ENCODE data around the gene ASB8. TPM values are rescaled to one million over a fixed set of nuclear protein-coding genes. Genes with fewer than 3 reads are reported as not detected.
A peak's percentile ranks its signal among the peaks of the same experiment; 100 is the strongest.

The ASB8 gene
- polyA plus RNA-seq, 3 donors: 23.8 to 50.0 (median 38.4) TPM

DNA sequence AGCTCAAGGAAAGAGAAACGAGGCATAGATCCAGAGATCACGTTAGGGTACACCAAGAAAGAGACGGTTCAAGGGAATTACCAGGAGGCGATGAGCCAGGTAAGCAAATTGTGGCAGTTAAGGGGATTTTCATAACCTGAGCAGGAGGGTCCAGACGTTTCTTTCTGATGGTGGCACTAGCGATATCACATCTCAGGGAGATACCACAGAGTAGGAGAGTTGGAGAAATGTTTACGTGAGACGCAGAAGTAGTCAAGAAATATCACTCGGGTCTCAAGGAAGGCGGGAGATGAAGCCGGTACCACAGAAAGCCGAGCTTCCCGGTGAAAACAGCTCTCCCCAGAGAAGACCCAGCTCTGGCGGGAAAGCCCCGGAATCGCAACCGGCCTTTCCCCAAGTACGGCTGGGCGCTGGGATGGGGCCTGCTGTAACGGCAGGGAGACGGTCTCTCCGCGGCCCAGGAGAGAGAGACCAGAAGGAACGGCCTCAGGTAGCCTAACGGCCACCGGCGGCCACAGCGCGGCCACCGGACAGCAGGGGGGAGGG, 51.9 kb downstream of the ASB8 start:
- Histone ChIP-seq H3K36me3 (replicated peaks in 1 of 2; ENCODE audit: control insufficient read depth in 1 of 2, insufficient read depth in 2 of 2, low read length in 2 of 2) (no peaks in the 10 kb centered on the region), H4K20me1 (ENCODE audit: insufficient read depth, low read length) (no peaks in the 10 kb centered on the region), H3K4me1 (ENCODE audit: control insufficient read depth in 1 of 2, insufficient read depth in 2 of 2, low read length in 2 of 2) (peaks cover 16 to 19% of the 10 kb centered on the region in 2 donors), H3K4me3 (replicated peaks in 1 of 3; ENCODE audit: low read depth in 2 of 3, low read length in 3 of 3) (peak overlapping the region; percentile 65 to 88 (median 79)), H3K79me2 (ENCODE audit: insufficient read depth, low read length) (peaks cover 54% of the 10 kb centered on the region), H2AFZ (ENCODE audit: insufficient read depth, low read depth, low read length, poor library complexity, severe bottlenecking) (peak overlapping the region; percentile 94), H3K9me3 (replicated peaks in 1 of 2; ENCODE audit: control insufficient read depth in 1 of 2, insufficient read depth in 1 of 2, low read length in 2 of 2) (no peaks in the 10 kb centered on the region), H3K4me2 (replicated peaks; ENCODE audit: extremely low read depth, low read length, poor library complexity, severe bottlenecking) (peak overlapping the region; percentile 74), H3K27me3 (ENCODE audit: control insufficient read depth in 2 of 2, insufficient read depth in 2 of 2, low read length in 2 of 2) (no peaks in the 10 kb centered on the region), H3K27ac (ENCODE audit: low read depth in 1 of 2, low read length in 2 of 2) (peak overlapping the region; percentile 94 to 96), H3K9ac (ENCODE audit: insufficient read depth, low read length, poor library complexity, severe bottlenecking) (peak overlapping the region; percentile 92)
- intact Hi-C loops (cut with micrococcal nuclease): loop anchor here in 1 of 2 donors (5.0 kb wide), 1 partner anchor 52 kb away; the partner anchor contains the start of gene ASB8
- TF ChIP-seq, protein P1, sequence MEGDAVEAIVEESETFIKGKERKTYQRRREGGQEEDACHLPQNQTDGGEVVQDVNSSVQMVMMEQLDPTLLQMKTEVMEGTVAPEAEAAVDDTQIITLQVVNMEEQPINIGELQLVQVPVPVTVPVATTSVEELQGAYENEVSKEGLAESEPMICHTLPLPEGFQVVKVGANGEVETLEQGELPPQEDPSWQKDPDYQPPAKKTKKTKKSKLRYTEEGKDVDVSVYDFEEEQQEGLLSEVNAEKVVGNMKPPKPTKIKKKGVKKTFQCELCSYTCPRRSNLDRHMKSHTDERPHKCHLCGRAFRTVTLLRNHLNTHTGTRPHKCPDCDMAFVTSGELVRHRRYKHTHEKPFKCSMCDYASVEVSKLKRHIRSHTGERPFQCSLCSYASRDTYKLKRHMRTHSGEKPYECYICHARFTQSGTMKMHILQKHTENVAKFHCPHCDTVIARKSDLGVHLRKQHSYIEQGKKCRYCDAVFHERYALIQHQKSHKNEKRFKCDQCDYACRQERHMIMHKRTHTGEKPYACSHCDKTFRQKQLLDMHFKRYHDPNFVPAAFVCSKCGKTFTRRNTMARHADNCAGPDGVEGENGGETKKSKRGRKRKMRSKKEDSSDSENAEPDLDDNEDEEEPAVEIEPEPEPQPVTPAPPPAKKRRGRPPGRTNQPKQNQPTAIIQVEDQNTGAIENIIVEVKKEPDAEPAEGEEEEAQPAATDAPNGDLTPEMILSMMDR (IDR thresholded peaks at IDR 0.05): no peak
- peaks cover 21% of the 10 kb centered on the region for H3K4me1 Mint-ChIP-seq
- DNase-seq: peak in 2 of 3 donors; percentile 7 to 64
- H3K4me3 Mint-ChIP-seq: peak overlapping the region; percentile 93
- peaks cover 2 to 4% (median 3%) of the 10 kb centered on the region in 3 donors for H3K27me3 Mint-ChIP-seq (ENCODE audit: low read depth in 3 of 3)
- H3K9me3 Mint-ChIP-seq: no peaks in the 10 kb centered on the region
- WGBS (ENCODE audit: insufficient coverage): 0% methylated on average over 25 of the region's 30 CpGs
- H3K27ac Mint-ChIP-seq: peak overlapping the region; percentile 85 to 99 (median 98)
- H3K36me3 Mint-ChIP-seq: no peaks in the 10 kb centered on the region

DNA sequence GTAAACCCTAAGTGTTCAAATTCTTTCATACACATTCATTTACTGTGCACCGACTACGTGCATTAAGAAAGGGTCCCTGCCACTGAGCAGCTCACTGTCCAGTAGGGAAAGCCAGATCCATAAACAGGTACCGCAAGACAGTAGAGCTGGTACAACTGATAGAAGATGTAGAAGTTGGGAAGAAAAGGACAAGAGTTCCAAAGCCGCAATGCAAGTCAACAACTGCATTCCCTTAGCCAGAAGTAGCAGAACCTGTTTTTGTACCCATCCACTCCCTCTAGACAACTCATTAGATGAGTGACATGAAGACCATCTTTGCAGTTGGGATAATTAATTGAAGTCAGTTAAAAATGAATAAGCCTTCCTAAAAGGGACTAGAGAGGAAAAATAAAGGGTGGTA, 52.8 kb downstream of the ASB8 start:
- H3K27ac Mint-ChIP-seq: no peak overlapping the region
- H3K79me2 ChIP-seq (ENCODE audit: insufficient read depth, low read length): peaks cover 60% of the 10 kb centered on the region
- peaks cover 16 to 19% of the 10 kb centered on the region in 2 donors for H3K4me1 ChIP-seq (ENCODE audit: control insufficient read depth in 1 of 2, insufficient read depth in 2 of 2, low read length in 2 of 2)
- peaks cover 21% of the 10 kb centered on the region for H3K4me1 Mint-ChIP-seq
- no peak overlapping the region for H3K4me3 Mint-ChIP-seq
- no peak overlapping the region for H3K9ac ChIP-seq (ENCODE audit: insufficient read depth, low read length, poor library complexity, severe bottlenecking)
- H3K36me3 Mint-ChIP-seq: peaks cover 0 to 2% of the 10 kb centered on the region in 2 donors
- H4K20me1 ChIP-seq (ENCODE audit: insufficient read depth, low read length): no peaks in the 10 kb centered on the region
- peaks cover 0 to 5% of the 10 kb centered on the region in 2 donors for H3K36me3 ChIP-seq (replicated peaks in 1 of 2; ENCODE audit: control insufficient read depth in 1 of 2, insufficient read depth in 2 of 2, low read length in 2 of 2)
- H3K9me3 ChIP-seq (replicated peaks in 1 of 2; ENCODE audit: control insufficient read depth in 1 of 2, insufficient read depth in 1 of 2, low read length in 2 of 2): no peaks in the 10 kb centered on the region
- TF ChIP-seq, protein P1 (IDR thresholded peaks at IDR 0.05): no peak
- no peak for DNase-seq
- intact Hi-C loops (cut with micrococcal nuclease): no loop called here
- no peak overlapping the region for H3K27ac ChIP-seq (ENCODE audit: low read depth in 1 of 2, low read length in 2 of 2)
- H3K27me3 Mint-ChIP-seq (ENCODE audit: low read depth in 3 of 3): peaks cover under 1 to 4% (median 2%) of the 10 kb centered on the region in 3 donors
- 80% methylated on average over 1 of the region's 4 CpGs for WGBS (ENCODE audit: insufficient coverage)
- peak overlapping the region in 1 of 3 experiments; percentile 88 for H3K4me3 ChIP-seq (replicated peaks in 1 of 3; ENCODE audit: low read depth in 2 of 3, low read length in 3 of 3)
- no peaks in the 10 kb centered on the region for H3K27me3 ChIP-seq (ENCODE audit: control insufficient read depth in 2 of 2, insufficient read depth in 2 of 2, low read length in 2 of 2)
- peak overlapping the region; percentile 74 for H3K4me2 ChIP-seq (replicated peaks; ENCODE audit: extremely low read depth, low read length, poor library complexity, severe bottlenecking)
- no peak overlapping the region for H2AFZ ChIP-seq (ENCODE audit: insufficient read depth, low read depth, low read length, poor library complexity, severe bottlenecking)
- H3K9me3 Mint-ChIP-seq: no peaks in the 10 kb centered on the region

Small RNAs within 50 kb of the gene (small RNA-seq; reads per million reads assigned to genes)
- gene MIR6505 (ENCODE audit: insufficient read length, low read depth): not detected

Other genes with a start within 250 kb of the ASB8 start
- 1 to 10 TPM; 8.7 to 9.7 (median 9.0) TPM for gene TMEM106C, start 193.9 kb downstream of the ASB8 start, polyA plus RNA-seq
- gene COL2A1, start 153.0 kb downstream of the ASB8 start, polyA plus RNA-seq: not detected
- 1 to 10 TPM; 5.2 to 8.0 (median 6.0) TPM for gene SENP1, start 51.4 kb downstream of the ASB8 start, polyA plus RNA-seq
- 1 to 10 TPM; 2.8 to 8.4 (median 3.0) TPM for gene PFKM, start 38.2 kb downstream of the ASB8 start, polyA plus RNA-seq
- under 1 TPM in 1 of 3 donors, not detected in 2; 0.03 TPM for gene CCDC184, start 26.1 kb upstream of the ASB8 start, polyA plus RNA-seq
- not detected for gene OR10AD1, start 45.8 kb upstream of the ASB8 start, polyA plus RNA-seq
- 10 to 100 TPM; 12.1 to 21.7 (median 12.6) TPM for gene ZNF641, start 193.4 kb upstream of the ASB8 start, polyA plus RNA-seq

Data from CD14-positive monocyte (primary cell).